ENCODE results near the gene ELK1.

The ELK1 gene

DNA sequence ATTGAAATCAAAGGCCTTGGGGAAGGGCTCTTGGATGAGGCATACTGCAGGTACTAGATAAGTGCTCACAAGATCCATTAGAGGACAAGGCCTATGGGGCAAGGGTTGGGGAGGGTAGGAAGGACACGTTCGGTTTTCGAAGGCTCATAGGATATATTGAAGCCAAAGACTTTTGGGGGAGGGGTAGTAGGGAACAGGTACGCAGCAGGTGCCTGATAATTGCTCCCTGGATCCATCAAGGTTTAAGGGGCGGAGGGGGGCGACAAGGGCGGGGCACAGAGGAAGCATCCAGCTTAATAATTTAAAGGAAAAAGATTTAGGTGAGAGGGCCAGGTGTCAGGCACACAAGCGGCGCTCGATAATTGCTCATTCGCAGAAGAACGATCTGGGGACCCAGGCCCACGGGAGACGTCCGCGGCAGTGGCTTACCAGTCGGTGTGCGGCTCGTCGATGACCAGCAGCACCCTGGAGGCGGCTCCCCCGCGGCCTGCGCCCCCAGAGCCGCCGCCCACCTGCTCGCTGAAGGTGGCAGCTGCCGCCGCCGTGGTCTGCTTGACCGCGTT is 31.4 kb downstream of the ELK1 start:
- Histone ChIP-seq H3K4me3 (ENCODE audit: low read length in 2 of 2) (peak overlapping the region in 1 of 2 donors; percentile 44), H4K8ac (ENCODE audit: low read depth, low read length) (no peak overlapping the region), H2BK12ac (ENCODE audit: low read length) (no peak overlapping the region), H3K27me3 (ENCODE audit: control insufficient read depth in 3 of 3, insufficient read depth in 3 of 3, low read depth in 1 of 3, low read length in 3 of 3) (peaks cover 0 to 2% (median 0%) of the 10 kb centered on the region in 3 experiments), H3K18ac (ENCODE audit: low read length) (no peak overlapping the region), H2AFZ (ENCODE audit: low read length) (peak overlapping the region; percentile 85), H3K27ac (replicated peaks; ENCODE audit: low read length) (no peak overlapping the region), H3K9ac (ENCODE audit: low read depth, low read length, poor library complexity) (no peak overlapping the region), H3K79me1 (ENCODE audit: low read depth, low read length) (no peaks in the 10 kb centered on the region), H2AK5ac (ENCODE audit: low read depth, low read length) (no peak overlapping the region), H3K23ac (ENCODE audit: low read depth, low read length, poor library complexity) (no peak overlapping the region), H3K4me2 (ENCODE audit: insufficient read depth, low read length, poor library complexity, severe bottlenecking) (peak overlapping the region; percentile 57), H2BK5ac (ENCODE audit: low read length) (no peak overlapping the region), H2BK120ac (ENCODE audit: low read depth, low read length) (no peak overlapping the region), H3K36me3 (replicated peaks in 1 of 2; ENCODE audit: control insufficient read depth in 2 of 2, insufficient read depth in 2 of 2, low read length in 2 of 2) (no peaks in the 10 kb centered on the region), H3K4me1 (ENCODE audit: control insufficient read depth in 2 of 2, insufficient read depth in 1 of 2, low read depth in 1 of 2, low read length in 2 of 2) (peaks cover 2 to 3% of the 10 kb centered on the region in 2 donors), H3K9me3 (replicated peaks in 1 of 2; ENCODE audit: control insufficient read depth in 2 of 2, insufficient read depth in 1 of 2, low read depth in 1 of 2, low read length in 2 of 2) (no peaks in the 10 kb centered on the region), H2BK15ac (ENCODE audit: low read length) (no peak overlapping the region), H3K14ac (ENCODE audit: low read length) (no peak overlapping the region), H4K91ac (ENCODE audit: low read depth, low read length, poor library complexity) (no peak overlapping the region), H3K4ac (ENCODE audit: low read length) (no peak overlapping the region)
- WGBS, 2 donors (ENCODE audit: extremely low coverage in 2 of 2, insufficient read length in 2 of 2, insufficient replicate concordance in 1 of 2), result no CpG with 5 or more reads among the region's 32 CpGs
- DNase-seq (ENCODE audit: low spot score), result no peak

DNA sequence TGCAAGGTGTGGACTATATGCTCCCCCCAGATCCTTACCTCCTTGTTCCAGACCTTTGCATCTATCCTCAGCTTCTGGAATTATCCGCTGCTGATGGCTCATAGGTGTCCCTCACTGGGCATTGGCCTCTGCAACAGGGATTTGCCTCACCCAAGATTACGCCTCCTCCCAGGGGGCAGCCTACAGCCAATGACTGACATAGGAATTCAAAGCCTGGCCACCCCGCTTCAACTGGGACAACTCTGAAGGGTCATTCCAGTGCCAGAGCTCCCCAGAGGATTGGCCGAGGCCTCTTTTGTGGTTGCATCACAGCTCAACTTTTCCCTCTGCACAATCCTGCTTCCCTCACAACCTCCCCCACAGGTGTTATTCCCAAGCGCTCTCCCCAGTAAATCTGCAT is 35.7 kb downstream of the ELK1 start:
- Histone ChIP-seq H3K9me3 (replicated peaks in 1 of 2; ENCODE audit: control insufficient read depth in 2 of 2, insufficient read depth in 1 of 2, low read depth in 1 of 2, low read length in 2 of 2) (no peaks in the 10 kb centered on the region), H2BK120ac (ENCODE audit: low read depth, low read length) (no peak overlapping the region), H2AFZ (ENCODE audit: low read length) (no peak overlapping the region), H3K36me3 (replicated peaks in 1 of 2; ENCODE audit: control insufficient read depth in 2 of 2, insufficient read depth in 2 of 2, low read length in 2 of 2) (no peaks in the 10 kb centered on the region), H3K18ac (ENCODE audit: low read length) (no peak overlapping the region), H3K9ac (ENCODE audit: low read depth, low read length, poor library complexity) (no peak overlapping the region), H3K4me1 (ENCODE audit: control insufficient read depth in 2 of 2, insufficient read depth in 1 of 2, low read depth in 1 of 2, low read length in 2 of 2) (no peaks in the 10 kb centered on the region), H3K27me3 (ENCODE audit: control insufficient read depth in 3 of 3, insufficient read depth in 3 of 3, low read depth in 1 of 3, low read length in 3 of 3) (no peaks in the 10 kb centered on the region), H2BK5ac (ENCODE audit: low read length) (no peak overlapping the region), H2BK12ac (ENCODE audit: low read length) (no peak overlapping the region), H3K79me1 (ENCODE audit: low read depth, low read length) (no peaks in the 10 kb centered on the region), H3K4me2 (ENCODE audit: insufficient read depth, low read length, poor library complexity, severe bottlenecking) (no peak overlapping the region), H3K4ac (ENCODE audit: low read length) (no peak overlapping the region), H3K14ac (ENCODE audit: low read length) (no peak overlapping the region), H4K91ac (ENCODE audit: low read depth, low read length, poor library complexity) (no peak overlapping the region), H2AK5ac (ENCODE audit: low read depth, low read length) (no peak overlapping the region), H3K4me3 (ENCODE audit: low read length in 2 of 2) (no peak overlapping the region), H2BK15ac (ENCODE audit: low read length) (no peak overlapping the region), H3K23ac (ENCODE audit: low read depth, low read length, poor library complexity) (no peak overlapping the region), H4K8ac (ENCODE audit: low read depth, low read length) (no peak overlapping the region), H3K27ac (replicated peaks; ENCODE audit: low read length) (no peak overlapping the region)
- no peak for DNase-seq (ENCODE audit: low spot score)
- no CpG with 5 or more reads among the region's 5 CpGs for WGBS, 2 donors (ENCODE audit: extremely low coverage in 2 of 2, insufficient read length in 2 of 2, insufficient replicate concordance in 1 of 2)

GRCh38 chrX:47613082-47613481 is 37.3 kb downstream of the ELK1 start:
- no peak overlapping the region for H3K4me2 ChIP-seq (ENCODE audit: insufficient read depth, low read length, poor library complexity, severe bottlenecking)
- no peak overlapping the region for H2BK120ac ChIP-seq (ENCODE audit: low read depth, low read length)
- no peak overlapping the region for H3K4ac ChIP-seq (ENCODE audit: low read length)
- no peak overlapping the region for H2BK5ac ChIP-seq (ENCODE audit: low read length)
- no peaks in the 10 kb centered on the region for H3K9me3 ChIP-seq (replicated peaks in 1 of 2; ENCODE audit: control insufficient read depth in 2 of 2, insufficient read depth in 1 of 2, low read depth in 1 of 2, low read length in 2 of 2)
- H2AFZ ChIP-seq (ENCODE audit: low read length), result no peak overlapping the region
- no peaks in the 10 kb centered on the region for H3K36me3 ChIP-seq (replicated peaks in 1 of 2; ENCODE audit: control insufficient read depth in 2 of 2, insufficient read depth in 2 of 2, low read length in 2 of 2)
- no peak overlapping the region for H2BK12ac ChIP-seq (ENCODE audit: low read length)
- peaks cover 0 to 10% of the 10 kb centered on the region in 2 donors for H3K4me1 ChIP-seq (ENCODE audit: control insufficient read depth in 2 of 2, insufficient read depth in 1 of 2, low read depth in 1 of 2, low read length in 2 of 2)
- H4K8ac ChIP-seq (ENCODE audit: low read depth, low read length), result no peak overlapping the region
- no peak overlapping the region for H4K91ac ChIP-seq (ENCODE audit: low read depth, low read length, poor library complexity)
- no peak overlapping the region for H3K9ac ChIP-seq (ENCODE audit: low read depth, low read length, poor library complexity)
- H2BK15ac ChIP-seq (ENCODE audit: low read length), result no peak overlapping the region
- no CpG with 5 or more reads among the region's 8 CpGs for WGBS, 2 donors (ENCODE audit: extremely low coverage in 2 of 2, insufficient read length in 2 of 2, insufficient replicate concordance in 1 of 2)
- no peak overlapping the region for H3K27ac ChIP-seq (replicated peaks; ENCODE audit: low read length)
- H3K4me3 ChIP-seq (ENCODE audit: low read length in 2 of 2), result no peak overlapping the region
- H3K79me1 ChIP-seq (ENCODE audit: low read depth, low read length), result no peaks in the 10 kb centered on the region
- DNase-seq (ENCODE audit: low spot score), result no peak
- H3K18ac ChIP-seq (ENCODE audit: low read length), result no peak overlapping the region
- no peaks in the 10 kb centered on the region for H3K27me3 ChIP-seq (ENCODE audit: control insufficient read depth in 3 of 3, insufficient read depth in 3 of 3, low read depth in 1 of 3, low read length in 3 of 3)
- H2AK5ac ChIP-seq (ENCODE audit: low read depth, low read length), result no peak overlapping the region
- H3K14ac ChIP-seq (ENCODE audit: low read length), result no peak overlapping the region
- no peak overlapping the region for H3K23ac ChIP-seq (ENCODE audit: low read depth, low read length, poor library complexity)

DNA sequence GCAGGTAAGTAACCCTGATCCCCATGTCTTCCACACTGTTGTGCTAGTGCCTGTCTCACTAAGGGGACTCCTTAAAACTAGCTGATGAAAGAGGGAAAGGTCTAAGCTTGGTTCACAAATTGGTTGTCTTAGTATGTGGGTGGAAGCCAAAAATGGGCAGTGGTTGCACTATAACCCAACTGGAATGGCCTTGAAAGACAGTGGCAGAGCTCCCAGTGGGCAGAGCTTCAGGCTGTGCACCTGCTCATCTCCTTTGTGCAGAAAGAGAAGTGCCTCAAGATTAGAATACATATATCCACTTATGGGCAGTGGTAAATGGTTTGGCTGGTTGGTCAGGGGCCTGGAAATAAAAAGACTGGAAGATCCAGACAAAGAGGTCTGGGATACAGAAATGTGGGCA is 37.9 kb downstream of the ELK1 start:
- H3K36me3 ChIP-seq (replicated peaks in 1 of 2; ENCODE audit: control insufficient read depth in 2 of 2, insufficient read depth in 2 of 2, low read length in 2 of 2), result no peaks in the 10 kb centered on the region
- no peak overlapping the region for H3K4me3 ChIP-seq (ENCODE audit: low read length in 2 of 2)
- no peak overlapping the region for H4K8ac ChIP-seq (ENCODE audit: low read depth, low read length)
- H3K27ac ChIP-seq (replicated peaks; ENCODE audit: low read length), result no peak overlapping the region
- no peak overlapping the region for H3K9ac ChIP-seq (ENCODE audit: low read depth, low read length, poor library complexity)
- H4K91ac ChIP-seq (ENCODE audit: low read depth, low read length, poor library complexity), result no peak overlapping the region
- H3K18ac ChIP-seq (ENCODE audit: low read length), result no peak overlapping the region
- H3K23ac ChIP-seq (ENCODE audit: low read depth, low read length, poor library complexity), result no peak overlapping the region
- no peak overlapping the region for H3K4me2 ChIP-seq (ENCODE audit: insufficient read depth, low read length, poor library complexity, severe bottlenecking)
- no peak overlapping the region for H2BK12ac ChIP-seq (ENCODE audit: low read length)
- no peak for DNase-seq (ENCODE audit: low spot score)
- no peaks in the 10 kb centered on the region for H3K9me3 ChIP-seq (replicated peaks in 1 of 2; ENCODE audit: control insufficient read depth in 2 of 2, insufficient read depth in 1 of 2, low read depth in 1 of 2, low read length in 2 of 2)
- H3K4ac ChIP-seq (ENCODE audit: low read length), result no peak overlapping the region
- H3K4me1 ChIP-seq (ENCODE audit: control insufficient read depth in 2 of 2, insufficient read depth in 1 of 2, low read depth in 1 of 2, low read length in 2 of 2), result peaks cover 0 to 10% of the 10 kb centered on the region in 2 donors
- no peak overlapping the region for H2BK120ac ChIP-seq (ENCODE audit: low read depth, low read length)
- no peak overlapping the region for H2AK5ac ChIP-seq (ENCODE audit: low read depth, low read length)
- no peak overlapping the region for H2BK15ac ChIP-seq (ENCODE audit: low read length)
- no peak overlapping the region for H2AFZ ChIP-seq (ENCODE audit: low read length)
- H3K27me3 ChIP-seq (ENCODE audit: control insufficient read depth in 3 of 3, insufficient read depth in 3 of 3, low read depth in 1 of 3, low read length in 3 of 3), result no peaks in the 10 kb centered on the region
- H3K79me1 ChIP-seq (ENCODE audit: low read depth, low read length), result no peaks in the 10 kb centered on the region
- H2BK5ac ChIP-seq (ENCODE audit: low read length), result no peak overlapping the region
- no peak overlapping the region for H3K14ac ChIP-seq (ENCODE audit: low read length)
